ENCODE results near the gene ENO4.
A peak's percentile ranks its signal among the peaks of the same experiment; 100 is the strongest.

Gene ENO4

DNA sequence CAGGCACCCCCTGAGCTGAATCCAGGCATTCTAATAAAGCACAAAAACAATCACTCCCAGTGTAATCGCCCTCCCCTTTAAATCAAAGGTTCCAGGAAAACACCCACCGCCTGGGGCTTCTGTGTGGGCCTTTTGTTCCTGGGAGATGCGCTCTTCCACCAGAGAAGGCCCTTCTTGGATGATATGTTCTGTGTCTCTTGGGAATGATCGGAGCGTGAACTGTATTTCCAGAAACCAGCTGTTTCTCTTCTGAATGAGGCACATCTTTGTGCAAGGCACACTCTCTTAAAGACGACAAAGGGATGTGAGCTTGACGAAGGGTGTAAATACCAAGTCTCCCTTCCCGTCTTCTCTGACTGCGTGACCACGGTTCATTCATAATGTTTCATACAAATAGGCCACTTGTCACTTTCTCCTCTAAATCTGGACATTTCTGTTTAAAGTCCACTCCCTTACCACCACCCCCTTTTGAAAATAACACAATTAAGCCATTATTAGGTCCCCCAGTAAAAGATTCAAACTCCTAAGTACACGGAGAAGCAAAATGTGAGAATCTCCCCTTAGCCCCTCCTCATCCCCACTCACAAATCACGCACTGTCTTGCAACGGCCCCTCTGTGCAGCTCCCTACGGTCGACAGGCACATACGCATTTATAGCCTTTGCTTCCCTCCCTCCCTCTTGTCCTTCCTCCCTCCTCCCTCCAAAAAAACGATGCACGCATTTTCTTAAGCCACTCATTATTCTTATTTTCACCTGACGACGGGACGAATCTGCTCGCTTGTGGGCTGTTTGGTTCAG is 45.6 kb upstream of the ENO4 start:
- CTCF ChIA-PET = interaction anchor here (0.9 kb wide), 1 partner anchor 371 kb away, joined by 4 read pairs; no protein-coding TSS in a partner anchor

GRCh38 chr10:116808706-116809105 is 40.6 kb upstream of the ENO4 start:
- CTCF ChIA-PET = interaction anchor here (0.9 to 1.5 kb wide), 3 partner anchors 8 to 366 kb away, joined by 3 to 5 read pairs (median 3); no protein-coding TSS in a partner anchor
- POLR2A ChIA-PET = interaction anchor here (1.6 kb wide), 1 partner anchor 359 kb away, joined by 5 read pairs; no protein-coding TSS in a partner anchor
- TF ChIP-seq SP1 (IDR thresholded peaks at IDR 0.05) (no peak), FOXM1 (IDR thresholded peaks at IDR 0.05; ENCODE audit: borderline replicate concordance) (no peak), ARNT (IDR thresholded peaks at IDR 0.05) (no peak), FOXK2 (IDR thresholded peaks at IDR 0.05) (no peak), CTBP1 (IDR thresholded peaks at IDR 0.05; ENCODE audit: borderline replicate concordance) (no peak), TARDBP (IDR thresholded peaks at IDR 0.05) (no peak), HDGF (IDR thresholded peaks at IDR 0.05; ENCODE audit: borderline replicate concordance) (no peak)
- TF ChIP-seq, protein P1, sequence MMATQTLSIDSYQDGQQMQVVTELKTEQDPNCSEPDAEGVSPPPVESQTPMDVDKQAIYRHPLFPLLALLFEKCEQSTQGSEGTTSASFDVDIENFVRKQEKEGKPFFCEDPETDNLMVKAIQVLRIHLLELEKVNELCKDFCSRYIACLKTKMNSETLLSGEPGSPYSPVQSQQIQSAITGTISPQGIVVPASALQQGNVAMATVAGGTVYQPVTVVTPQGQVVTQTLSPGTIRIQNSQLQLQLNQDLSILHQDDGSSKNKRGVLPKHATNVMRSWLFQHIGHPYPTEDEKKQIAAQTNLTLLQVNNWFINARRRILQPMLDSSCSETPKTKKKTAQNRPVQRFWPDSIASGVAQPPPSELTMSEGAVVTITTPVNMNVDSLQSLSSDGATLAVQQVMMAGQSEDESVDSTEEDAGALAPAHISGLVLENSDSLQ (IDR thresholded peaks at IDR 0.05) = no peak
- DNase-seq (ENCODE audit: extremely low spot score) = no peak

More for the DNA sequence above, 45.6 kb upstream of the ENO4 start:
- TF ChIP-seq ZNF384 (IDR thresholded peaks at IDR 0.05) (no peak), ARNT (IDR thresholded peaks at IDR 0.05) (no peak), NFRKB (IDR thresholded peaks at IDR 0.05) (no peak), LEF1 (IDR thresholded peaks at IDR 0.05; ENCODE audit: borderline replicate concordance) (no peak), SP1 (IDR thresholded peaks at IDR 0.05) (no peak)
- DNase-seq (ENCODE audit: extremely low spot score) = no peak
- POLR2A ChIA-PET = no interaction called here

GRCh38 chr10:116809483-116810119 is 39.7 kb upstream of the ENO4 start:
- ChIA-PET POLR2A (interaction anchor here (1.6 kb wide), 1 partner anchor 358 kb away, joined by 5 read pairs; no protein-coding TSS in a partner anchor), CTCF (interaction anchor here (0.5 to 1.5 kb wide), 7 partner anchors 8 to 365 kb away, joined by 3 to 6 read pairs (median 3); no protein-coding TSS in a partner anchor)
- peak; percentile 79 for DNase-seq (ENCODE audit: extremely low spot score)
- no peak for TF ChIP-seq ELF4 (IDR thresholded peaks at IDR 0.05)
- no peak for TF ChIP-seq BHLHE40 (IDR thresholded peaks at IDR 0.05; ENCODE audit: borderline replicate concordance)
- TF ChIP-seq ARNT (IDR thresholded peaks at IDR 0.05) = no peak

DNA sequence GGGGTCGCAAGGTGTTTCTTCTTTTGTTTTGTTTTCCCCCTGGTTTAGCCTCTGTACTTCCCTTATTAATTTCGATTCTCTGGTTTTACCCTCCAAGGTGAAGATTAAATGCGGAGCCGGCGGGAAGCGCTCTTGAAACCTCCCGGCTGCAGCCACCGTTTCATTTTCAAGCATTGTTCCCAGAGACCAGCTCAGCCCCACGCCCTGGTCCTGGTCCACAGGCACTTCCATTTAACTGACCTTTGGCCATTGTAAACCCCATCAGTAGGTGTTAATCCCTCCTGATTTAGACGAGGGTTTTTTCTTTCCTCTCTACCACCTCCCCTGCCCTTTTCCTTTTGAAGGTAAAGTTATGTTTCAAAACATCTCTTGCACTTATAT is 39.2 kb upstream of the ENO4 start:
- CTCF ChIA-PET = interaction anchor here (1.1 to 1.5 kb wide), 3 partner anchors 9 to 85 kb away, joined by 3 to 6 read pairs (median 5); no protein-coding TSS in a partner anchor
- TF ChIP-seq ZNF384 (IDR thresholded peaks at IDR 0.05) (no peak), L3MBTL2 (conservative IDR thresholded peaks at IDR 0.05) (no peak), FOXM1 (IDR thresholded peaks at IDR 0.05; ENCODE audit: borderline replicate concordance) (no peak), ARNT (IDR thresholded peaks at IDR 0.05) (no peak), BHLHE40 (IDR thresholded peaks at IDR 0.05; ENCODE audit: borderline replicate concordance) (no peak), CTBP1 (IDR thresholded peaks at IDR 0.05; ENCODE audit: borderline replicate concordance) (no peak), TARDBP (IDR thresholded peaks at IDR 0.05) (no peak), SUZ12 (IDR thresholded peaks at IDR 0.05) (no peak), SP1 (IDR thresholded peaks at IDR 0.05) (no peak), NFRKB (IDR thresholded peaks at IDR 0.05) (no peak), LEF1 (IDR thresholded peaks at IDR 0.05; ENCODE audit: borderline replicate concordance) (no peak), HDGF (IDR thresholded peaks at IDR 0.05; ENCODE audit: borderline replicate concordance) (no peak), ELF4 (IDR thresholded peaks at IDR 0.05) (no peak), FOXA1 (IDR thresholded peaks at IDR 0.05) (no peak)
- no peak for DNase-seq (ENCODE audit: extremely low spot score)
- POLR2A ChIA-PET = interaction anchor here (1.6 kb wide), 1 partner anchor 358 kb away, joined by 5 read pairs; no protein-coding TSS in a partner anchor

DNA sequence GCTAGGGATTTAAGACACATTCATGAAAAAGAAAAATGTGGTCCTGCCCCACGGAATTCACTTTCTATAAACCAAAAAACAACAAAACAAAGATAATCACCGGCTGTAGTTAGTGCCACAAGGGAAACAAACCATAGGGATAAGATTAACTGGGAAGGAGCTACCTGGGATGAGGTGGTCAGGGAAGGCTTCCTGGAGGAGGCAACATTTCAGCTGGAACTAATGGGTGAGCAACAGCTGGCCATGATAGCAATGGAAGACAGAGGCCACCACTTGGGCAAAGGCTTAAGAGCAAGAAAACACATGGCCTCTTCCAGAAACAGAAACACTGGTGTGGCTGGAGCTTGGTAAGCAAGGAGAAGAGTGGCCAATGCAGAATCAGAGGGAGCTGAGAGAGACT is 38.4 kb upstream of the ENO4 start:
- TF ChIP-seq TARDBP (IDR thresholded peaks at IDR 0.05) = no peak
- TF ChIP-seq CTBP1 (IDR thresholded peaks at IDR 0.05; ENCODE audit: borderline replicate concordance) = no peak
- TF ChIP-seq FOXM1 (IDR thresholded peaks at IDR 0.05; ENCODE audit: borderline replicate concordance) = no peak
- no peak for TF ChIP-seq L3MBTL2 (conservative IDR thresholded peaks at IDR 0.05)
- TF ChIP-seq, protein P1 (IDR thresholded peaks at IDR 0.05) = no peak
- no peak for TF ChIP-seq ELF4 (IDR thresholded peaks at IDR 0.05)
- no peak for TF ChIP-seq SUZ12 (IDR thresholded peaks at IDR 0.05)
- TF ChIP-seq HDGF (IDR thresholded peaks at IDR 0.05; ENCODE audit: borderline replicate concordance) = no peak
- no peak for TF ChIP-seq FOXA1 (IDR thresholded peaks at IDR 0.05)
- TF ChIP-seq BHLHE40 (IDR thresholded peaks at IDR 0.05; ENCODE audit: borderline replicate concordance) = no peak
- no peak for TF ChIP-seq SP1 (IDR thresholded peaks at IDR 0.05)
- TF ChIP-seq ARNT (IDR thresholded peaks at IDR 0.05) = no peak
- no peak for TF ChIP-seq LEF1 (IDR thresholded peaks at IDR 0.05; ENCODE audit: borderline replicate concordance)
- TF ChIP-seq ZNF384 (IDR thresholded peaks at IDR 0.05) = no peak
- TF ChIP-seq FOXK2 (IDR thresholded peaks at IDR 0.05) = no peak
- TF ChIP-seq NFRKB (IDR thresholded peaks at IDR 0.05) = no peak
- CTCF ChIA-PET = no interaction called here
- DNase-seq (ENCODE audit: extremely low spot score) = no peak
- POLR2A ChIA-PET = no interaction called here

DNA sequence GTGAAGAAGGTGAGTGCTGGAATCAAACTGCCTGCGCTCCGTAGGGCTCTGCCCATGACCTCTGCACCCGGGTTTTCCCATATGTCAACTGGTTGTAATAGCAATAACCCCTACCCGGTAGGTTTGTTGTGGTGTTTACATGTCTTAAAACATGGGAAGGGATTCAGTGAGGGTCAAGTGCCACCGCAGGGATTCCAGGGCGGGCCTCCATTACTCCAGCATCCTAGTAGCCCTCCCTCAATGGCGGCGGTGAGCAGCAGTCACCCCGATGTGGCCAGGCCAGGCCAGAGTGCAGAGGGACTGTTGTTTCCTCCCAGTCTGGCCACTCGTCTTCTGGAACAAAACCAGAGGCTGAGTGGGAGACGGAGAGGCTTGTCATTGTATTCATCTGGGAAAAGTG is 37.6 kb upstream of the ENO4 start:
- CTCF ChIA-PET = no interaction called here
- POLR2A ChIA-PET = no interaction called here
- no peak for DNase-seq (ENCODE audit: extremely low spot score)
- TF ChIP-seq FOXM1 (IDR thresholded peaks at IDR 0.05; ENCODE audit: borderline replicate concordance) (no peak), ZNF384 (IDR thresholded peaks at IDR 0.05) (no peak), BHLHE40 (IDR thresholded peaks at IDR 0.05; ENCODE audit: borderline replicate concordance) (no peak), FOXK2 (IDR thresholded peaks at IDR 0.05) (no peak), CTBP1 (IDR thresholded peaks at IDR 0.05; ENCODE audit: borderline replicate concordance) (no peak), FOXA1 (IDR thresholded peaks at IDR 0.05) (no peak), SP1 (IDR thresholded peaks at IDR 0.05) (no peak), NFRKB (IDR thresholded peaks at IDR 0.05) (no peak), HDGF (IDR thresholded peaks at IDR 0.05; ENCODE audit: borderline replicate concordance) (no peak), ELF4 (IDR thresholded peaks at IDR 0.05) (no peak), LEF1 (IDR thresholded peaks at IDR 0.05; ENCODE audit: borderline replicate concordance) (no peak), L3MBTL2 (conservative IDR thresholded peaks at IDR 0.05) (no peak), TARDBP (IDR thresholded peaks at IDR 0.05) (no peak), SUZ12 (IDR thresholded peaks at IDR 0.05) (no peak), ARNT (IDR thresholded peaks at IDR 0.05) (no peak)
- TF ChIP-seq, protein P1 (IDR thresholded peaks at IDR 0.05) = no peak
